ENCODE data around the gene HDAC6.
A peak's percentile ranks its signal among the peaks of the same experiment; 100 is the strongest.

Gene HDAC6
- long read RNA-seq, donor 1, full-length matches to known transcripts, result 6 of 20 reads
- long read RNA-seq, donor 1, partial matches to known transcripts, result 14 of 20 reads
- long read RNA-seq, donor 1, other reads (novel, unspliced or antisense), result 0 of 20 reads
- long read RNA-seq, donor 2, full-length matches to known transcripts, result 5 of 13 reads
- long read RNA-seq, donor 2, partial matches to known transcripts, result 8 of 13 reads
- long read RNA-seq, donor 2, other reads (novel, unspliced or antisense), result 0 of 13 reads
- long read RNA-seq, donor 3, full-length matches to known transcripts, result 4 of 17 reads
- long read RNA-seq, donor 3, partial matches to known transcripts, result 13 of 17 reads
- long read RNA-seq, donor 3, other reads (novel, unspliced or antisense), result 0 of 17 reads
- long read RNA-seq, donor 4, full-length matches to known transcripts, result 9 of 30 reads
- long read RNA-seq, donor 4, partial matches to known transcripts, result 21 of 30 reads
- long read RNA-seq, donor 4, other reads (novel, unspliced or antisense), result 0 of 30 reads
- long read RNA-seq, donor 5, full-length matches to known transcripts, result 8 of 23 reads
- long read RNA-seq, donor 5, partial matches to known transcripts, result 15 of 23 reads
- long read RNA-seq, donor 5, other reads (novel, unspliced or antisense), result 0 of 23 reads
- long read RNA-seq, donor 6, full-length matches to known transcripts, result 4 of 16 reads
- long read RNA-seq, donor 6, partial matches to known transcripts, result 12 of 16 reads
- long read RNA-seq, donor 6, other reads (novel, unspliced or antisense), result 0 of 16 reads
- long read RNA-seq, donor 7, full-length matches to known transcripts, result 20 of 224 reads
- long read RNA-seq, donor 7, partial matches to known transcripts, result 78 of 224 reads
- long read RNA-seq, donor 7, other reads (novel, unspliced or antisense), result 126 of 224 reads
- long read RNA-seq, donor 8, full-length matches to known transcripts, result 8 of 193 reads
- long read RNA-seq, donor 8, partial matches to known transcripts, result 185 of 193 reads
- long read RNA-seq, donor 8, other reads (novel, unspliced or antisense), result 0 of 193 reads

DNA sequence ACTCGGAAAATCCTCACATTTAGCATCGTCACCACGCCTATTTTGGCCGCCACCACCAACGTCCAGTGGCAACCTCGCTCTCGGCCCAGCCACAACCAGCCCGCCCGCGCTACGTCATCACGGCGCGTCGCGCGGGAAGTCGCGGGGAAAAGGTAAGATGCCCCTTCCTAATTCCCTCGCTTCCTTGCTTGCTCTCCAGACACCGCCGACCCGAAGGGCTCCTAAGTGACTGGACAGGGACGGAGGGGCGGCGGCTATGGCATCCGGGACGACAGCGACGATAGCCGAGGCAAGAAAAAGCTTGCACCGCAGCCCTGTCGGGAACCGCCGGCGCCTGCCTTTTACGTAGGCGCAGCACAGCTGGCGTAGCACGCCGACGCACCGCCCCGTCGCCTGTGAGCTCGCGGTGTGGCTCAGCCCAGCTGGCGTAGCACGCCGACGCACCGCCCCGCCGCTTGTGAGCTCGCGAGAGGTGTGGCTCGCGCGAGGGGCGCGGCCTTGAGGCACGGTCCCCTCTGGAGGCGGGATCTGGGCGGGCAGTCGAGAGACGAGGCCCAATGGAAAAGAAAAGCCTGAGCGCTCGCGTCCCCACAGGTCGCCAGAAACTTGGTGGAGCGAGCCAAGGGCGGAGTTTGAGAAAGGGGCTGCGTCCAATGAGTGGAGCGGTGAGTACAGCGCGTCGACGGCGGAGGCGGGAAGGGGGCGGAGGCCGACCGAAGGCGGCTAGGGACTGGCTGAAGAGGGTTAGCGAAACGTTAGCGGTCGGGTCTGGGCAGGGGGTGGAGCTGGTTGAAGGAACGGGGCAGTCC is at the start of gene HDAC6:
TSS of gene HDAC6 (plus strand) at position 788 of the 809 bp plus-strand sequence. CDS start 626 bp downstream, outside the sequence.
- DNase-seq, result peak; percentile 94

DNA sequence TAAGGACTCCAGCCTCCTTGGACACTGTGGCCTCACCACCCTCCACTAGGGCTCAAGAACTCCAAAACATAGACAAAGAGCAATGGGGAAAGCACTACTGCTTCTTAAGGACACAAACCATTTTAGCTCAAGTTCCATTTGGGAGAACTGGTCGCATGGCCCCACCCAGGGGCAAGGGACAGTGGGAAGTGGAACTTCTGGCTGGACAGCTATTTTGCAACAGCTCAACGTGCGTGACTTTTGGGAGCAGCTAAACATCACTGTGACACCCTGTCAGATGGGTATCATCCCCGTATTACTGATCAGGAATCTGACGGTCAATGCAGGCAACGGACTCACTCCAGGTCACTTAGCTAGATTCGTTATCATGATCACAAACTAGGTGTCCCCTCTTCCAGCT is 49.4 kb upstream of the HDAC6 start:
- DNase-seq, result no peak

DNA sequence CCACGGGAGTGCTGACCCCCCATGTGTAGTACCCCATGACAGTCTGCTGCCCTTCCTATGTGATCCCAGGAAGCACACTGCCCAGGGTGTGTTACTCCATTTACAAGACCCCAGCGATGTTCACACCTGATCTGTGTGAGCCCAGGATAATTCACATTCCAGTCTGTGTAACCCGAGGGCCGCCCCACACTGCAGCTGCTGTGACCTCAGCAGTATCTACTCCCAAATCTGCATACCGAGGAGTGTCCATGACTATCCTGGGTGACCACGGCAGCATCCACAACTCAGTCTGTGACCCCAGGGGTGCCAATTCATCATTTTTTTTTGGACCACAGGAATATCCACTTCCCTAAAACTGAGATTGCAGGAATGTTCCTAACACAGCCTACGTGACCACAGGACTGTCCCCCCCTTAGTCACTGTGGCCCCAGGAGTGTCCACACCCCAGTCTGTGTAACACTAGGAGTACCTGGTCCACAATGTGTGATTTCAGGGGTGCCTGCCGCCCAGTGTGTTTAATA is 48.1 kb upstream of the HDAC6 start:
- no peak for DNase-seq

DNA sequence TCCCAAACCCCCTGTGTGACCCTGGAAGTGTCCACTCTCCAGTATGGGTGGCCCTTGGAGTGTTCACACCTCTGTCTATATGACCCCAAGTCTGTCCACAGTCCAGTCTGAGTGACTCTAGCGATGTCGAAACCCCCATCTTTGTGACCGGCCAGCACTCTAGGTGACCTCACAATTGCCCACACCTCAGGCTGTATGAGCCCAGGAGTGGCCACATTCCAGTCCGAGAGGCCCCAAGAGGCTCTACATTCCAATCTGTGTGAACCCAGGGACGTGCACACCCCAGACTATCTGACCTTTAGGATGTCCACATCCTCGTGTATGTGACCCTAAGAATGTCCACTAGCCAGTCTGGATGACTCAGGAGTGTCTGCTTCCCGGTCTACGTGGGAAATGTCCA is 47.6 kb upstream of the HDAC6 start:
- DNase-seq, result no peak

DNA sequence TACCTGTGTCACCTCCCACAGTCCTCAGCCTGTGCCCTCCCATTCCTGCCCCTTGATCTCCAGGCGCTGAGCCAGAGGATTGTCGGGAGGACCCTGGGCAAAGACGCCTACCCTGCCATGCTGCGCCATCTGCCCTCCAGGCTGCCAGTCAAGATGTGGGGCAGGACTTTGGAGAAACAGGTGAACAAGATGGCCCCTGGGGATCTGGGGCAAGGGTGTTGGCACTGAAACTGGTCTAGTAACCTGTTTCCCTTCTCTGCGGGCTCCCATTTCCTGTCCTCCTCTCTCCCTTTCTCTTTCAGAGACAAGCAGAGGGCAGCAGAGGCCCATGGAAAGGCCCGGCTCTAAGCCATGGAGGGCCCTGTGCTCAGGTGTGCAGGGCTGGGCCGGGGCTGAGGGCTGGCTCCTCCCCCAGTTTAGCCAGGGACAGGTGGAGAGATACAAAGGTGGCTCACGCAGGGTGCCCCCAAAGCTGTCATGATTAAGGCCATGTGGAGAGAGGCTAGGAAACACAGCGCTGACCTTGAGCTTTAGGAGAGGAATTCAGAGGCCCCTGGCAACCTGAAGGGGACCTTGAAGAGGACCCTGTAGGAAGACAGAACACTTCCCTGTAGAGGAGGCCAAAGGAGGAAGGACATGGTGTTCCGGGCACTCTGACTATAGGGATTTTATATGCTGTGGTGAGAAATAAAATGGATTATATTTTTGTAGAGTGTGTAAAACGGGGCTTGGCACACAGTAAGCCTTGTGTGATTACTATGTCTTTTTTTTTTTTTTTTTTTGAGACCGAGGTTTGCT is 40.0 kb upstream of the HDAC6 start, which contains the start of gene GLOD5:
TSS of gene GLOD5 (plus strand) at position 74 of the 798 bp plus-strand sequence. CDS start at position 118, 44 bp downstream.
- peak; percentile 44 for DNase-seq

DNA sequence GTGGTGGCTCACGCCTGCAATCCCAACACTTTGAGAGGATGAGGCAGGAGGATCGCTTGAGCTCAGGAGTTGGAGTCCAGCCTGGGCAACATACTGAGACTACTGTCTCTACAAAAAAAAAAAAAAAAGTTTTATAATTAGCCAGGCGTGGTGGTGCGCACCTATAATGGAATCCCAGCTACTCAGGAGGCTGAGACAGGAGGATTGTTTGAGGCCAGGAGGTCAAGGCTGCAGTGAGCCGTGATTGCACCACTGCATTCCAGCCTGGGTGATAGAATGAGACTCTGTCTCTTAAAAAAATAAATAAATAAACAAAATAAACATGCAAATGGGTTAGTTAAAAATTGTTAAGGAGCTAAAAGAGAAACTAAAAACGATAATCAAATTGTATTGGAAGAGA is 32.6 kb upstream of the HDAC6 start:
- DNase-seq, result no peak

DNA sequence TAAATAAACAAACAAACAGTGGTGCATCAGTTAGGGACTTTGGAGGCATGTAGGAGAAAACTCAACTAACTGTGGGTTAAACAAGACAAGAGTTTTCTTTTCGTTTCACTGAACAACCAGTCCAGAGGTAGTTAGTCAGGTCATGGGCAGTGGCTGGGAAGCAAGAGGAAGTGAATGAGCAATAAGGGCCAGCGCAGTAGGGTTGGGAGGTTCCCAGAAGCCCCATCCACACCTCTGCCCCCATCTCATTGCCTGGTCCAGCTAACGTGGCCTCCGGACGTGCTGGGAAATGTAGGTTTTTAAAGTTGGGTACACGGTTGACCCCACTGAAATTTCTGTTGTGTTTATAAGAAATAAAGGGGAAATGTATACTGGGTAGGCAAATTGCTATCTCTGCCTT is 31.6 kb upstream of the HDAC6 start:
- DNase-seq, result no peak

DNA sequence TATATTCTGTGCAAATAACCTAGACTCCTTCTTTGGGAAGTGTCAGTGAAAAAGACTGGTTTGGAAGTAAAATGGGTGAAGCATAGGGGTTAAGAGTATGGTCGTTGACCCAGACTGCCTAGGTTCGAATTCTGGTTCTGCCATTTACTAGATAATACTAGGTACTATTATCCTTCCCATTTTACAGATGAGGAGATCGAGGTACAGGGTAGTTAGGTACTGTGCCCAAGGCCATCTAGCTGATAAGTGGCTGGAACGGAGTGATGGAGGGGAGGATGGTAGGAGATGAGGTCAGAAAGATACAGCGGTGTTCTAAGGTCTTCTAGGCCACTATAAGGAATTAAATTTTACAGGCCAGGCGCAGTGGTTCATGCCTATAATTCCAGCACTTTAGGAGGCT is 29.3 kb upstream of the HDAC6 start:
- DNase-seq, result no peak

DNA sequence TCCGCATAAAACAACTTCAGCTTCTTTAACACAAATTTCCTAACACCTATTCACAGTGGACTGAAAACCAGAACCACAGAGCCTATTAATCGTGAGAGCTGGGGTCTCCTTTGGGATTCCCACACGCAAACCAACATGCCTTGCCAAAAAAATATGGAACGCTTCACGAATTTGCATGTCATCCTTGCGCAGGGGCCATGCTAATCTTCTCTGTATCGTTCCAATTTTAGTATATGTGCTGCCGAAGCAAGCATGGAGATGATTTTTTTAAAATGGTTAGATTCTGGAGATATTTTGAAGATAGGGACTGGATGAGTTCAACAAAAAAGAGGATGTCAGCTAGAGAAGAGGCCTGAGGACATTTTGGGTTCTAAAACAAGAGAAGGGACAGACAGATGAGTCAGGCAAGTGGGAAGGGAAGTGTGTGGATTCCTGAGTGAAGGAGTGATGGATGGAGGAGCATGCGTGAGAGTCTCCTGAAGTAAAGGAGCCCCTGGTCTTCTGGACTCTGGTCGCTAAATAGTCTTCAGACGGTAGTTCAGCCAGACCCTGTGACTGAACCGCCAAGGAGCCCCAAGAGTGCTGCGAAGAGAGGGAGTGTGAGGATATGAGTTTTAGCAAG is 24.9 kb upstream of the HDAC6 start:
- no peak for DNase-seq

DNA sequence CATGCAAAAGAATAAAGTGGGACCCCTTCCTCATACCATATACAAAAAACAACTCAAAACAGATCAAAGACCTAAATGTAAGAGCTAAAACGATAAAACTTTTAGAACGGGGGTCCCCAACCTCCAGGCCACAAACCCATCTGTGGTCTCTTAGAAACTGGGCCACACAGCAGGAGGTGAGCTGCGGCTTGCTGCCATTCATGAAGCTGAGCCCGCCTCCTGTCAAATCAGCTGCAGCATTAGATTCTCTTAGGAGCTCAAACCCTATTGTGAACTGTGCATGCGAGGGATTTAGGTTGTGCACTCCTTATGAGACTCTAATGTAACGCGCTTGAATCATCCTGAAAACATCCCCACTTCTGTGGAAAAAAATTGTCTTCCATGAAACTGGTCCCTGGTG is 22.5 kb upstream of the HDAC6 start:
- DNase-seq, result no peak

DNA sequence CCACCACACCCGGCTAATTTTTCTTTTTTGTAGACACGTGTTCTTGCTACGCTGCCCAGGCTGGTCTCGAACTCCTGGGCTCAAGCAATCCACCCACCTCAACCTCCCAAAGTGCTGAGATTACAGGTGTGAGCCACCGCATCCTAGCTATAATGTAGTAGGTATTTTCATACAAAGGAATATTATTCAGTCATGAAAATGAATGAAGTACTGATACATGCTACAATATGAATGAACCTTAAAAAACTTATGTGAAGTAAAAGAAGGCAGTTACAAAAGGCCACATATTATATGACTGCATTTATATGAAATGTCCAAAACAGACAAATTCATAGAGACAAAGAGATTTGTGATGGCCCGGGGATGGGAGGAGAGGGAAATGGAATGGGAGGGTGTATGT is 20.2 kb upstream of the HDAC6 start:
- DNase-seq, result no peak

DNA sequence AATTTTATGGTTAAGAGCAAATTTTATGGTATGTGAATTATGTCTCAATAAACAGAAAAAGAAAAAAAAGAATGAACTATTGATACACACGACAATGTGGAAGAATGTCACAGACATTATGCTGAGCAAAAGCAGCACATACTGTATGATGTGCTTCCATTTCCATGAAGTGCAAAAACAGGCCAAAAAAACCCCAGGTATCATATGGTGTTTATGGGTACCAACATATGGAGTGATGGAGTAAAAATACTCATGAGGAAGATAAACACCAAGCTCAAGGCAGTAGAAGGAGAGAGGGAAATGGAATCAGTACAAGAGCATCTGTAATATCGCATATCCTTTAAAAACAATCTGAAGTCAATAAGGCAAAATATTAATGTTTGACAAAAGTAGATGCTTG is 19.7 kb upstream of the HDAC6 start:
- no peak for DNase-seq

DNA sequence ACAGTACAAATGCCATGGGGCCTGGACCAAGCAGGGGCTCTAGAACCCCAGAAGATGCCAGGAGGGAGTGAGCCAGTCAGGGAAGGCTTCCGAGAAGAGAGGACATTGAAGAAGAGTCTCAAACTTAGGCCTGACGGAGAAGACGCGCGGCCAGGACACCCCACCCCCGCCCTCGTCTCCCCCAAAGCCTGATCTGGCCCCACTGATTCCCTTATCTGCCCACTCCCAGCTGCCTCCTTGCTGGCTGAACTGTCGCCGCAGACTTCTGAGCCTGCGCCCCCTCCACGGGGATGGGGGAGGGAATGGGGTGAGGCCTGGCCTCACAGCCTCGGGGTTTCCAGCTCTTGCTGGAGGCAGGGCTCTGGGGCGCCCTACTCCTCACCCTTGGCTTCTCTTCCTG is 19.1 kb upstream of the HDAC6 start:
- no peak for DNase-seq

DNA sequence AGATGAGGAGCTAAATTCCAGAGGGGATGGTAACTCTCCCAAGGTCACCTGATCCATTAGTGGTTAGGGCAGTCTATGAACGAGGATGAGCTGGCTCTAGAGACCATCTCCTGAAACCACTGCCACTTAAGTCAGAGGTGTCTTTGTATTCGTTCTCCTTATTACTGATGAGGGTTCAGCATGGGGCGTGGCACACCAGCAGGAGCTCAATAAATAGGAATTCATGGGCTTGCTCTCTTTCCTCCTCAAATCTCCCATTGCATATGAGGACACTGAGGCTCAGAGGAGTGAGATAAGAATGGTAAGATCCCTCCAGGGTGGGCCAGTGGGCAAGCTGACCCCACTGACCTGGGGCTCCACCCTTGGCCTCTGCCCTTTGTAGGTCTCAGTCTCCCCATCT is 17.1 kb upstream of the HDAC6 start:
- no peak for DNase-seq

DNA sequence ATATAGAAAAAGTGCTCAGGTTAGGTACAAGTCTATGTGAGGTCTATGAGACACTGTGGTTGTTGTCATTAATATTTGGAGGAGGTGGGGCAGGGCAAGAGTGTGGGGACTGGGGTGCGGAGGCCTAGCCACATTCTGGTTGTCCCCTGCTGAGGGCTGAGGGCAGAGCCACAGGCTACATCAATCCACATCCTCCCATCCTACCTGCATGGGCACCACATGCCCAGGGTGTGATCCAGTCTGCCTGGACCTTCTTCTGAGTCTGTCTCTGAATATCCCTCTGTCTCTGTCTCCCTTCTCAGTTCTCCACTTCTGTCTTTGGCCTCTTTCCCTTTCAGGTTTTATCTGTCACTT is 16.7 kb upstream of the HDAC6 start:
- DNase-seq, result no peak

DNA sequence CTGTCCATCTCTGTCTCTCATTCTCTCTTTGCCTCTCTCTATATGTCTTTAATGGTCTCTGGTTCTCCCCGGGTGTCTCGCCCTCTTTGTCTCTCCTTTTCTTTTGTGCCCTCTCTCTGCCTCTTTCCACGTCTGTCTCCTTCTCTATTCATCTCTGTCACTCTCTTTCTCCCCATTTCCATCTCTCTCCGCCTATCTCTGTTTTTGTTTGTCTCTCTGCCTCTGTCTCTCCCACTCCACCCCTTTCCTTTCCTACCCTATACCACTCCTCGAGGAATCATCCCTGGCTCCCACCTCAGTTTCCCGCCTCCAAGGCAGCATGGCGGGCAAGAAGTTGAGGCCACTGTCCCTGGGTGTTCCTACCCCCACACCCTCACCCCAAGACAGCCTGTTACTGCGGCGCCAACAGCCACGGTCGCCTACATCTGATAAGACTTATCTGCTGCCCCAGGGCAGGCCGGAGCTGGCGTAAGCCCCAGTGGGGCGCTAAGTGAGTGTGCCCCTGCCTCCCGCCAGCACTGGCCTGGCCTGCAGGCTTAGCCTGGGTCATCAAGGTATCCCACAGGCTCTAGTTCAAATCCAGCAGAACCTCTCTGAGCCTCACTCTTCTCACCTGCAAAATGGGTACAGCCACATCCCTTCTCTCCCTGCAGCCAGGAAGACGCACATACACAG is 16.2 kb upstream of the HDAC6 start:
- DNase-seq, result no peak

DNA sequence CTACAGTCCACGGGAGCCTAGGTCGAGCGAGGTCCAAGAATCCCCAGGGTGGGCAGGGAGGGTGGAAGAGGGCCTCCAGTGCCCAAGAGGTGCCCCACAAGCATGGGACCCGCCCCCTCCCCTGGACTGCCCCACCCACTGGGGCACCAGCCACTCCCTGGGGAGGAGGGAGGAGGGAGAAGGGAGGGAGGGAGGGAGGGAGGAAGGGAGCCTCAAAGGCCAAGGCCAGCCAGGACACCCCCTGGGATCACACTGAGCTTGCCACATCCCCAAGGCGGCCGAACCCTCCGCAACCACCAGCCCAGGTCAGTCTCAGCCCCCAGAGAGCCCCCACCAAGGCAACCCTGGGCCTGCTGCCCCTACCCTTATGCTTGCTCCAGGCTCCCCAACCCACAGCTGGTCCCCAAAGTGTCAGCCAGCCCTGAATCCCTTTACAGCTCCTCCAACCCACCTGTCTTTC is 15.5 kb upstream of the HDAC6 start, which contains the start of gene GATA1:
TSS of gene GATA1 (plus strand) at position 250 of the 460 bp plus-strand sequence. CDS start 4,520 bp downstream, outside the sequence.
- DNase-seq, result no peak

DNA sequence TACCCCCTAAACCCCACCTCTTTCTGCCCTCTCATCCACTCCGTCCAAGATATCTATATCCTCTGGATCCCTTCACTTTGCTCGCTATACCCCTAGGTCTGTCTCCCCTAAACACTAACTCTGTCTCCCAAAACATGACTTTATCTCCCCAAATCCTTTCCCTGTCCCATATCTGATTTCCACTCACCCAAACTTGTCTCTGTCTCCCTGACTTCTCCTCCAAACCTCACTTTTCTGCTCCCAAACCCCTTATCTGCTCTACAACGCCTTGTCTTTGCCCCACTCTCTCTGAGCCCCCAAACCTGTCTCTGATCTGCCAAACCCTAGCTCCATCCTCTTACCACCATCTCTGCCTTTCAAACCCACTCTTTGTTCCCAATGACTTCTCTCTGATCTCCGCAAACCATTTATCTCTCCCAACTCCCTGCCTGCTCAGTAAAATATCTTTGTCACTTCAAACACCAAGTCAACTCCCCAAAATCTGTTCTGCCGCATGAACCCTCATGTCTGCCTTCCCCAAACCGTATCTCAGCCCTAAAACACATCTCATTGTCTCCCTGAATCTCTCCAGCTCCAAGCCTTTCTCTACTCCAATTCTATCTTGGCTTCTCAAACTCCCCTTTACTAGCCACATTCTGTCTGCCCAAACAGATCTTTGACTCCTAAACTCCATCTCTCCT is 14.9 kb upstream of the HDAC6 start:
- DNase-seq, result no peak
